ENCODE results near the gene CFC1B.
"Not testable (repeated sequence)": the region's sequence is repeated elsewhere in the genome, so short reads cannot be mapped to it uniquely, and the experiment has no call there.

DNA sequence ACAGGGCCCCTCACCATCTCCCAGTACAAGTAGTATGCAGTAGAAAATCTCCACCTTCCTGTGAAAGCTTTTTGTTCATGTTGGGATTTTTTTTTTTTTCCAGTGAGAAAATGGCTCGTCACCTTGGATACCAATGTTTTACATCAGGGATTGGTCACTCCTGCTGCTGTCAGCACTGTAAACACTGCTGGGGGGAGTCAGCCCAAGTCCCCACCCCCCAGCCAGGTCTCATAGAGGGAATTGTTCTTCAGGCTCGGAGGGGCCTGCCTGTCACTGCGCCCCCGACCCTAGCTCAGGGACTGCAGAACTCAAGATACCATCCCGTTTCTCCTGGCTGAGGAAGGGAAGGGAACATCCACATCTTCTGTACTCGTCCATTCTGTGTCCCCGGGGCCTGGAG, at the start of gene CFC1B:
- TF ChIP-seq, protein P1, sequence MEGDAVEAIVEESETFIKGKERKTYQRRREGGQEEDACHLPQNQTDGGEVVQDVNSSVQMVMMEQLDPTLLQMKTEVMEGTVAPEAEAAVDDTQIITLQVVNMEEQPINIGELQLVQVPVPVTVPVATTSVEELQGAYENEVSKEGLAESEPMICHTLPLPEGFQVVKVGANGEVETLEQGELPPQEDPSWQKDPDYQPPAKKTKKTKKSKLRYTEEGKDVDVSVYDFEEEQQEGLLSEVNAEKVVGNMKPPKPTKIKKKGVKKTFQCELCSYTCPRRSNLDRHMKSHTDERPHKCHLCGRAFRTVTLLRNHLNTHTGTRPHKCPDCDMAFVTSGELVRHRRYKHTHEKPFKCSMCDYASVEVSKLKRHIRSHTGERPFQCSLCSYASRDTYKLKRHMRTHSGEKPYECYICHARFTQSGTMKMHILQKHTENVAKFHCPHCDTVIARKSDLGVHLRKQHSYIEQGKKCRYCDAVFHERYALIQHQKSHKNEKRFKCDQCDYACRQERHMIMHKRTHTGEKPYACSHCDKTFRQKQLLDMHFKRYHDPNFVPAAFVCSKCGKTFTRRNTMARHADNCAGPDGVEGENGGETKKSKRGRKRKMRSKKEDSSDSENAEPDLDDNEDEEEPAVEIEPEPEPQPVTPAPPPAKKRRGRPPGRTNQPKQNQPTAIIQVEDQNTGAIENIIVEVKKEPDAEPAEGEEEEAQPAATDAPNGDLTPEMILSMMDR (IDR thresholded peaks at IDR 0.05), result not testable (repeated sequence)
- TF ChIP-seq POLR2A (IDR thresholded peaks at IDR 0.05; ENCODE audit: low read depth); POLR2AphosphoS5 (IDR thresholded peaks at IDR 0.05): not testable (repeated sequence)
